ENCODE data around the gene SLC66A2. TPM values are rescaled to one million over a fixed set of nuclear protein-coding genes. Genes with fewer than 3 reads are reported as not detected.
A peak's percentile ranks its signal among the peaks of the same experiment; 100 is the strongest.

Gene SLC66A2
- total RNA-seq, 1 experiment from 2014 or later: 19.5 TPM

- Histone ChIP-seq H3K9me3 (no peaks in the 10 kb centered on the region), H3K4me3 (ENCODE audit: low read depth, low read length) (no peak overlapping the region), H3K4me1 (no peaks in the 10 kb centered on the region), H3K27me3 (replicated peaks; ENCODE audit: control insufficient read depth, insufficient read depth, low read length) (no peaks in the 10 kb centered on the region), H3K36me3 (ENCODE audit: control insufficient read depth, insufficient read depth, low read length) (no peaks in the 10 kb centered on the region)
- CTCF ChIA-PET: no interaction called here
- intact Hi-C loops (cut with micrococcal nuclease; ENCODE audit: unreplicated experiment): no loop called here
- peaks cover 10% of the 10 kb centered on the region for H3K9me3 Mint-ChIP-seq (ENCODE audit: unreplicated experiment)
- H3K4me3 Mint-ChIP-seq (ENCODE audit: unreplicated experiment): no peak overlapping the region
- BruUV-seq (replicated peaks): no TSS peak
- H3K4me1 Mint-ChIP-seq (ENCODE audit: low read depth, unreplicated experiment): no peaks in the 10 kb centered on the region
- TF ChIP-seq CTCF (IDR thresholded peaks at IDR 0.05; ENCODE audit: insufficient read depth in 1 of 2, low read depth in 1 of 2, low read length in 1 of 2, severe bottlenecking in 1 of 2, unreplicated experiment in 1 of 2): no peak
- POLR2A ChIA-PET: no interaction called here
- no peak overlapping the region for H3K27ac Mint-ChIP-seq (ENCODE audit: unreplicated experiment)
- no peak for DNase-seq
- H3K27me3 Mint-ChIP-seq (ENCODE audit: insufficient read depth, unreplicated experiment): peaks cover 7% of the 10 kb centered on the region
- H3K36me3 Mint-ChIP-seq (ENCODE audit: insufficient read depth, unreplicated experiment): no peaks in the 10 kb centered on the region
Observed at GRCh38 chr18:79861687-79862086, 89.8 kb downstream of the SLC66A2 start.

- BruUV-seq (replicated peaks): no TSS peak
- TF ChIP-seq CTCF (IDR thresholded peaks at IDR 0.05; ENCODE audit: insufficient read depth in 1 of 2, low read depth in 1 of 2, low read length in 1 of 2, severe bottlenecking in 1 of 2, unreplicated experiment in 1 of 2): no peak
- H3K4me3 ChIP-seq (ENCODE audit: low read depth, low read length): no peak overlapping the region
- Mint-ChIP-seq H3K4me1 (ENCODE audit: low read depth, unreplicated experiment) (no peaks in the 10 kb centered on the region), H3K9me3 (ENCODE audit: unreplicated experiment) (peaks cover 10% of the 10 kb centered on the region), H3K4me3 (ENCODE audit: unreplicated experiment) (no peak overlapping the region), H3K27me3 (ENCODE audit: insufficient read depth, unreplicated experiment) (peaks cover 7% of the 10 kb centered on the region), H3K36me3 (ENCODE audit: insufficient read depth, unreplicated experiment) (no peaks in the 10 kb centered on the region), H3K27ac (ENCODE audit: unreplicated experiment) (no peak overlapping the region)
- intact Hi-C loops (cut with micrococcal nuclease; ENCODE audit: unreplicated experiment): no loop called here
- no peaks in the 10 kb centered on the region for H3K27me3 ChIP-seq (replicated peaks; ENCODE audit: control insufficient read depth, insufficient read depth, low read length)
- ChIA-PET CTCF (no interaction called here), POLR2A (no interaction called here)
- DNase-seq: no peak
- H3K4me1 ChIP-seq: no peaks in the 10 kb centered on the region
- no peaks in the 10 kb centered on the region for H3K36me3 ChIP-seq (ENCODE audit: control insufficient read depth, insufficient read depth, low read length)
- H3K9me3 ChIP-seq: no peaks in the 10 kb centered on the region
Observed at GRCh38 chr18:79859314-79859713, 92.1 kb downstream of the SLC66A2 start.

- no peaks in the 10 kb centered on the region for H3K27me3 ChIP-seq (replicated peaks; ENCODE audit: control insufficient read depth, insufficient read depth, low read length)
- no peak for TF ChIP-seq CTCF (IDR thresholded peaks at IDR 0.05; ENCODE audit: insufficient read depth in 1 of 2, low read depth in 1 of 2, low read length in 1 of 2, severe bottlenecking in 1 of 2, unreplicated experiment in 1 of 2)
- Mint-ChIP-seq H3K9me3 (ENCODE audit: unreplicated experiment) (peaks cover 10% of the 10 kb centered on the region), H3K4me3 (ENCODE audit: unreplicated experiment) (peak overlapping the region; percentile 1), H3K27ac (ENCODE audit: unreplicated experiment) (no peak overlapping the region), H3K4me1 (ENCODE audit: low read depth, unreplicated experiment) (no peaks in the 10 kb centered on the region), H3K36me3 (ENCODE audit: insufficient read depth, unreplicated experiment) (no peaks in the 10 kb centered on the region), H3K27me3 (ENCODE audit: insufficient read depth, unreplicated experiment) (peaks cover 7% of the 10 kb centered on the region)
- no peaks in the 10 kb centered on the region for H3K4me1 ChIP-seq
- no peak for DNase-seq
- H3K9me3 ChIP-seq: no peaks in the 10 kb centered on the region
- ChIA-PET CTCF (no interaction called here), POLR2A (no interaction called here)
- H3K4me3 ChIP-seq (ENCODE audit: low read depth, low read length): no peak overlapping the region
- intact Hi-C loops (cut with micrococcal nuclease; ENCODE audit: unreplicated experiment): no loop called here
- BruUV-seq (replicated peaks): no TSS peak
- no peaks in the 10 kb centered on the region for H3K36me3 ChIP-seq (ENCODE audit: control insufficient read depth, insufficient read depth, low read length)
Observed at GRCh38 chr18:79857082-79857671, 94.3 kb downstream of the SLC66A2 start.
